OCI-LY1 (cell line): Measurements from ENCODE around the gene DOCK3.

ENCODE experiments used
- EZH2 ChIP-seq: fragments of 200-600 bp; sonication (generic), shearing (Covaris generic); IDR thresholded peaks from 2 replicates; pipeline ENCODE4 v1.8.0; 2017; ENCODE audit warnings: borderline replicate concordance, mixed run types, mild to moderate bottlenecking, antibody characterized with exemption, low read length, moderate library complexity, mixed read lengths
- TF ChIP-seq, protein P1 (sequence below): fragments of 200-600 bp; sonication (generic), shearing (Covaris generic); IDR thresholded peaks from 2 replicates; pipeline ENCODE4 v1.5.1; 2017; ENCODE audit warnings: mild to moderate bottlenecking, antibody characterized with exemption, low read length, moderate library complexity, mixed read lengths

DNA sequence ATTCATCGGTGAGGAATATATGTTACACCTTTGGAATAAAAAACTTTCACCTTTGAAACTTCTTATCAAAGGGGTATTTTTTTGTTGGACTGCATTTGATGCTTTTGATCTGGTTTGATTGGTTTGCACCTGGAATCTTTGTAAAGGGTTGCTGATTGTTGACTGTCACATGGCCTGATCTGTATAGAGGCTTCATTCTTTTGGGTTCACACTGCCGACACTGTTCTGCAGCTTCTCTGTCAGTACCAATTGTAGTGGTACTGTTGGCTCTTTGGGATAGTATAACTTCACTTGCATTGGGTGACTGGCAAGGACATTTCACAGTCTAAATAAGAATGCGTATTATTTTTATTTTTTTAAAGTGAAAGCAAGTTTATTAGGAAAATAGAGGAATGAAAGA lies 155.7 kb downstream of the DOCK3 start:
- TF ChIP-seq, protein P1, sequence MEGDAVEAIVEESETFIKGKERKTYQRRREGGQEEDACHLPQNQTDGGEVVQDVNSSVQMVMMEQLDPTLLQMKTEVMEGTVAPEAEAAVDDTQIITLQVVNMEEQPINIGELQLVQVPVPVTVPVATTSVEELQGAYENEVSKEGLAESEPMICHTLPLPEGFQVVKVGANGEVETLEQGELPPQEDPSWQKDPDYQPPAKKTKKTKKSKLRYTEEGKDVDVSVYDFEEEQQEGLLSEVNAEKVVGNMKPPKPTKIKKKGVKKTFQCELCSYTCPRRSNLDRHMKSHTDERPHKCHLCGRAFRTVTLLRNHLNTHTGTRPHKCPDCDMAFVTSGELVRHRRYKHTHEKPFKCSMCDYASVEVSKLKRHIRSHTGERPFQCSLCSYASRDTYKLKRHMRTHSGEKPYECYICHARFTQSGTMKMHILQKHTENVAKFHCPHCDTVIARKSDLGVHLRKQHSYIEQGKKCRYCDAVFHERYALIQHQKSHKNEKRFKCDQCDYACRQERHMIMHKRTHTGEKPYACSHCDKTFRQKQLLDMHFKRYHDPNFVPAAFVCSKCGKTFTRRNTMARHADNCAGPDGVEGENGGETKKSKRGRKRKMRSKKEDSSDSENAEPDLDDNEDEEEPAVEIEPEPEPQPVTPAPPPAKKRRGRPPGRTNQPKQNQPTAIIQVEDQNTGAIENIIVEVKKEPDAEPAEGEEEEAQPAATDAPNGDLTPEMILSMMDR, result no peak
- TF ChIP-seq EZH2, result no peak
